Measurements from ENCODE around the gene SLAIN1.

DNA sequence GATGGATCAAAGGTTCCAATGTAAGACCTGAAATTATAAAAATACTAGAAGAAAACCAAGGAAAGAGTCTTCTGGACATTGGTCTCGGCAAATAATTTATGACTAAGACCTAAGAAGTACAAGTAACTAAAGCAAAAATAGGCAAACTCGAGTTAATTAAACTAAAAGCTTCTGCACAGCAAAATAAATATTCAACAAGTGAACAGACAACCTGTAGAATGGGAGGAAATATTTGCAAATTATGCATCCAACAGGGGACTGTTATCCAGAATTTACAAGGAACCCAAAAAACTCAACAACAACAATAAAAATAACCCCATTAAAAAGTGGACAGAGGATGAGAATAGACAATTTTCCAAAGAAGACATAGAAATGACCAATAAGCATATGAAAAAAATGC is 9.7 kb upstream of the SLAIN1 start:
- TF ChIP-seq, protein P1, sequence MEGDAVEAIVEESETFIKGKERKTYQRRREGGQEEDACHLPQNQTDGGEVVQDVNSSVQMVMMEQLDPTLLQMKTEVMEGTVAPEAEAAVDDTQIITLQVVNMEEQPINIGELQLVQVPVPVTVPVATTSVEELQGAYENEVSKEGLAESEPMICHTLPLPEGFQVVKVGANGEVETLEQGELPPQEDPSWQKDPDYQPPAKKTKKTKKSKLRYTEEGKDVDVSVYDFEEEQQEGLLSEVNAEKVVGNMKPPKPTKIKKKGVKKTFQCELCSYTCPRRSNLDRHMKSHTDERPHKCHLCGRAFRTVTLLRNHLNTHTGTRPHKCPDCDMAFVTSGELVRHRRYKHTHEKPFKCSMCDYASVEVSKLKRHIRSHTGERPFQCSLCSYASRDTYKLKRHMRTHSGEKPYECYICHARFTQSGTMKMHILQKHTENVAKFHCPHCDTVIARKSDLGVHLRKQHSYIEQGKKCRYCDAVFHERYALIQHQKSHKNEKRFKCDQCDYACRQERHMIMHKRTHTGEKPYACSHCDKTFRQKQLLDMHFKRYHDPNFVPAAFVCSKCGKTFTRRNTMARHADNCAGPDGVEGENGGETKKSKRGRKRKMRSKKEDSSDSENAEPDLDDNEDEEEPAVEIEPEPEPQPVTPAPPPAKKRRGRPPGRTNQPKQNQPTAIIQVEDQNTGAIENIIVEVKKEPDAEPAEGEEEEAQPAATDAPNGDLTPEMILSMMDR (IDR thresholded peaks at IDR 0.05) = no peak
- TF ChIP-seq POLR2A (IDR thresholded peaks at IDR 0.05) = no peak
